ENCODE measurements around the gene SAPCD2.

- TF ChIP-seq CTCF (conservative IDR thresholded peaks at IDR 0.05; ENCODE audit: low read depth in 2 of 2) (no peak), REST (IDR thresholded peaks at IDR 0.05; ENCODE audit: unreplicated experiment) (no peak), CREB1 (CRISPR knock-in tag; IDR thresholded peaks at IDR 0.05; ENCODE audit: low read depth) (no peak), EZH2 (IDR thresholded peaks at IDR 0.05; ENCODE audit: low read depth, unreplicated experiment) (no peak), POLR2AphosphoS5 (IDR thresholded peaks at IDR 0.05; ENCODE audit: low read depth) (peak; percentile 67), ETS1 (IDR thresholded peaks at IDR 0.05) (0 out of 2 replicates have a peak, but pooled peaks have one; percentile 13), EZH2phosphoT487 (IDR thresholded peaks at IDR 0.05; ENCODE audit: unreplicated experiment) (no peak), ZNF331 (CRISPR knock-in tag; IDR thresholded peaks at IDR 0.05; ENCODE audit: low read depth) (no peak), JUNB (IDR thresholded peaks at IDR 0.05; ENCODE audit: unreplicated experiment) (no peak), NANOG (IDR thresholded peaks at IDR 0.05; ENCODE audit: borderline replicate concordance) (no peak)
Measured at GRCh38 chr9:137070201-137070905, at the start of gene SAPCD2.
